NT2/D1 (cell line): ENCODE results near the gene CALML3.

Experiments
- DNase-seq: peaks from one replicate; pipeline ENCODE4 v3.0.0-alpha.2; 2011; ENCODE audit warnings: low read depth, low spot score
- H3K27me3 ChIP-seq: 2 replicates; pipeline ENCODE4 v1.6.0; 2011; ENCODE audit warnings: mild to moderate bottlenecking; ENCODE audit not compliant: insufficient read length, insufficient read depth
- H3K36me3 ChIP-seq: 2 replicates; pipeline ENCODE4 v1.6.1; 2011; ENCODE audit warnings: mild to moderate bottlenecking, low read length, mixed read lengths; ENCODE audit not compliant: insufficient read depth, insufficient read length
- H3K4me1 ChIP-seq: 2 replicates; pipeline ENCODE4 v1.5.1; 2011; ENCODE audit not compliant: insufficient read depth, insufficient read length
- H3K4me3 ChIP-seq: 2 replicates; pipeline ENCODE4 v1.5.1; 2011; ENCODE audit warnings: low read depth; ENCODE audit not compliant: insufficient read length
- H3K9ac ChIP-seq: 2 replicates; pipeline ENCODE4 v1.6.0; 2011; ENCODE audit warnings: low read depth; ENCODE audit not compliant: insufficient read length
- H3K9me3 ChIP-seq: 2 replicates; pipeline ENCODE4 v1.5.1; 2011; ENCODE audit warnings: mild to moderate bottlenecking, low read length; ENCODE audit not compliant: insufficient read depth
- SUZ12 ChIP-seq: IDR thresholded peaks from 2 replicates; pipeline ENCODE4 v1.6.1; 2011; ENCODE audit not compliant: insufficient read length, insufficient read depth; ENCODE audit errors: extremely low read depth
- YY1 ChIP-seq: IDR thresholded peaks from 2 replicates; pipeline ENCODE4 v1.6.1; 2011; ENCODE audit not compliant: insufficient read length, insufficient read depth
- ZNF274 ChIP-seq: IDR thresholded peaks from 2 replicates; pipeline ENCODE4 v1.6.1; 2011; ENCODE audit warnings: mild to moderate bottlenecking, low read depth, low read length

CALML3 gene

GRCh38 chr10:5540080-5540479 is 15.3 kb downstream of the CALML3 start:
- Histone ChIP-seq H3K9me3 (peaks cover 23% of the 10 kb centered on the region), H3K27me3 (no peaks in the 10 kb centered on the region), H3K4me3 (no peak overlapping the region), H3K9ac (no peak overlapping the region), H3K4me1 (no peaks in the 10 kb centered on the region), H3K36me3 (no peaks in the 10 kb centered on the region)
- no peak for DNase-seq
- TF ChIP-seq YY1 (no peak), SUZ12 (no peak), ZNF274 (no peak)

GRCh38 chr10:5540891-5541290 is 16.1 kb downstream of the CALML3 start:
- Histone ChIP-seq H3K4me3 (no peak overlapping the region), H3K4me1 (peaks cover 2% of the 10 kb centered on the region), H3K9me3 (peaks cover 23% of the 10 kb centered on the region), H3K9ac (no peak overlapping the region), H3K36me3 (no peaks in the 10 kb centered on the region), H3K27me3 (no peaks in the 10 kb centered on the region)
- TF ChIP-seq SUZ12 = no peak
- no peak for TF ChIP-seq ZNF274
- no peak for TF ChIP-seq YY1
- no peak for DNase-seq

DNA sequence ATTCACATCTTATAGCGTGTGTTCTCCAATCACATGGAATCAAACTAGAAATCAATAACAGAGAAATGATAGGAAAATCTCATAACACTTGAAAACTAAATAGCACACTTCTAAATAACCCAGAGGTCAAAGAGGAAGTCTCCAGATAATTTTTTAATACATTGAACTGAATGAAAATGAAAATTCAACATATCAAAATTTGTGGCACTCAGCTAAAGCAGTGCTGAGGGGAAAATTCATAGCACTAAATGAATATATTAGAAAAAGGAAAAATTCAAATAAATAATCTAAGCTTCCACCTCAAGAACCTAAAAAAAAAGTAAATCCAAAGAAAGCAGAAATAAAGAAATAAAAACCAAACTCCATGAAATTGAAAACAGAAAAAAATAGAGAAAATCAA is 17.3 kb downstream of the CALML3 start:
- Histone ChIP-seq H3K36me3 (no peaks in the 10 kb centered on the region), H3K4me3 (no peak overlapping the region), H3K9me3 (peaks cover 23% of the 10 kb centered on the region), H3K4me1 (peaks cover 5% of the 10 kb centered on the region), H3K27me3 (no peaks in the 10 kb centered on the region), H3K9ac (no peak overlapping the region)
- DNase-seq = no peak
- no peak for TF ChIP-seq YY1
- no peak for TF ChIP-seq ZNF274
- no peak for TF ChIP-seq SUZ12

GRCh38 chr10:5543623-5544022 is 18.9 kb downstream of the CALML3 start:
- no peak for DNase-seq
- Histone ChIP-seq H3K4me1 (peaks cover 5% of the 10 kb centered on the region), H3K36me3 (no peaks in the 10 kb centered on the region), H3K27me3 (no peaks in the 10 kb centered on the region), H3K9ac (no peak overlapping the region), H3K4me3 (no peak overlapping the region), H3K9me3 (peaks cover 23% of the 10 kb centered on the region)
- TF ChIP-seq YY1 (no peak), SUZ12 (no peak), ZNF274 (no peak)

GRCh38 chr10:5544216-5544805 is 19.6 kb downstream of the CALML3 start:
- no peak for DNase-seq
- Histone ChIP-seq H3K4me1 (peaks cover 5% of the 10 kb centered on the region), H3K9ac (no peak overlapping the region), H3K4me3 (no peak overlapping the region), H3K9me3 (peaks cover 23% of the 10 kb centered on the region), H3K36me3 (no peaks in the 10 kb centered on the region), H3K27me3 (no peaks in the 10 kb centered on the region)
- no peak for TF ChIP-seq ZNF274
- TF ChIP-seq SUZ12 = no peak
- TF ChIP-seq YY1 = no peak

DNA sequence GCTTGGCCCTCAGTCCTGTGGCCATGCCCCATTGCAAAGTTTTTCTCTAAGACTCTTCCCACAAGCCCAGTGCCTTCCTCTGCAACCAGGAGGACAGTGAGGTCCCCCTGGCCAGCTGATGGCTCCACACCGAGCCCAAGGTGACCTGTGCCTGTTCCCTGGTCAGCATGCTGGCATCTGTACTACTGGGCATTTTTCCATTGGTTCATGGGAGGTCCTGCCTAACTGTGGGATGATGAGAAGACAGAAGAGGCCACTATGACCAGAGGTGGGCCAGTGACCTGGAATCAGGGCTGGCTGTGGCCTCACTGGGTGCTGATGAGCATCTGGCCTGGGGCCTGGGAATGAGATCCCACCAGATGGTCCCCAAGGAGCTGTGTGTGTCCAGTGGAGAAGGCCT is 20.2 kb downstream of the CALML3 start:
- H3K9ac ChIP-seq = no peak overlapping the region
- no peaks in the 10 kb centered on the region for H3K36me3 ChIP-seq
- H3K27me3 ChIP-seq = no peaks in the 10 kb centered on the region
- peaks cover 5% of the 10 kb centered on the region for H3K4me1 ChIP-seq
- TF ChIP-seq YY1 (no peak), ZNF274 (no peak), SUZ12 (no peak)
- no peak overlapping the region for H3K4me3 ChIP-seq
- H3K9me3 ChIP-seq = peaks cover 23% of the 10 kb centered on the region
- no peak for DNase-seq

GRCh38 chr10:5545426-5545777 is 20.6 kb downstream of the CALML3 start:
- Histone ChIP-seq H3K27me3 (no peaks in the 10 kb centered on the region), H3K36me3 (no peaks in the 10 kb centered on the region), H3K9me3 (peaks cover 23% of the 10 kb centered on the region), H3K4me3 (no peak overlapping the region), H3K4me1 (peaks cover 5% of the 10 kb centered on the region), H3K9ac (no peak overlapping the region)
- DNase-seq = no peak
- TF ChIP-seq YY1 = no peak
- no peak for TF ChIP-seq SUZ12
- no peak for TF ChIP-seq ZNF274
